Measurements from ENCODE around the gene AKR1E2.

AKR1E2 gene

DNA sequence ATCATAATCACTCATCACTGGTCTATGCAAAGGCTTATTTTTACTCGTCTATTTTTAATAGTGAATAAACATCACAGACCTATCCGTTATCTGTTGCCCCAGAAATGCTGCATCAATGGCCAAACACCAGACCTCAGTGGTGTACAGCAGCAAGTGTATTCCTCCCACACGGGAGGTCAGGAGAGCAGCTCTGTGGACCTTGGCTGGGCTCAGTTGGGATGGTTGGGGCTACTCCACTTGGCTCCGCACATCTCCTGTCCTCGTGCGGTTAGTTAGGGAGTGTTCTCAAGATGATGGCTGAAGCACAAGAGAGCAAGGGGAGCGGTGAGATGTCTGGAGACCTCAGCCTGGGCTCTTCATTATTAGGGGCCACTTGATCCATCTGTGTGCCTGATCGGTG is 2.0 kb downstream of the AKR1E2 start:
- Histone ChIP-seq H3K36me3 (ENCODE audit: control insufficient read depth, insufficient read depth, low read length) (no peaks in the 10 kb centered on the region; the same call in 1 of the 2 replicates), H3K4me3 (ENCODE audit: low read length) (no peak overlapping the region), H3K4me1 (ENCODE audit: control insufficient read depth, insufficient read depth, low read length) (no peaks in the 10 kb centered on the region; the same call in 1 of the 2 replicates), H3K9me3 (ENCODE audit: control insufficient read depth, insufficient read depth, low read length) (no peaks in the 10 kb centered on the region), H3K27me3 (ENCODE audit: control insufficient read depth, insufficient read depth, low read length) (no peaks in the 10 kb centered on the region), H3K27ac (ENCODE audit: low read length) (no peak overlapping the region)
- DNase-seq (ENCODE audit: low read depth, low spot score), result no peak
- no CpG with 5 or more reads among the region's 8 CpGs for WGBS (ENCODE audit: insufficient coverage, insufficient read length)

DNA sequence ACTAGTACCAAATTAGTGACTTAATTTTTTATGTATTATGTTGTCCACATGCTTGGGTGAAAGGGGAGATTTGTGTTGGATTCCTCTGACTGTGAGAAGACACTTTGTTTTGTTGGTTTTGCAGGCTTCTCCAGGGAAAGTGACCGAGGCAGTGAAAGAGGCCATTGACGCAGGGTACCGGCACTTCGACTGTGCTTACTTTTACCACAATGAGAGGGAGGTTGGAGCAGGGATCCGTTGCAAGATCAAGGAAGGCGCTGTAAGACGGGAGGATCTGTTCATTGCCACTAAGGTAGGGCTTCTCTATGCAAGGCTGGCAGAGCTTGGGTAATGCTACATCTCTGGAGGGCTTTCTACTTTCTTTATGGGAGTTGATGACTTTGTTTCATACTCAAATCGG is 4.5 kb downstream of the AKR1E2 start:
- no CpG with 5 or more reads among the region's 8 CpGs for WGBS (ENCODE audit: insufficient coverage, insufficient read length)
- no peaks in the 10 kb centered on the region; the same call in 1 of the 2 replicates for H3K36me3 ChIP-seq (ENCODE audit: control insufficient read depth, insufficient read depth, low read length)

DNA sequence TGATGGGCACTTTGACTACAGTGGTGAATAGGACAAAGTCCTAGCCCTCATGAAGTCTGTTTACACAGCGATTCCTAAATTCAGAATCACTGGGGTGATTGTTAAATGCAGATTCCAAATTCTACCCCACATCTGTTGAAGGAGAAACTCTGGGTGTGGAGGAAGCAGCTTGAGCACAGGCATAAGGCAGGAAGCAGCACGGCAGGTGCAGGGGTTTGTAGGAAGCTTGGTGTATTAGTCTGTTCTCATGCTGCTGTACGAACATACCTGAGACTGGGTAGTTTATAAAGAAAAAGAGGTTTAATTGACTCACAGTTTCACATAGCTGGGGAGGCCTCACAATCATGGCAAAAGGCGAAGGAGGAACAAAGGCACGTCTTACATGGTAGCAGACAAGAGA is 5.1 kb downstream of the AKR1E2 start:
- Histone ChIP-seq H3K9me3 (ENCODE audit: control insufficient read depth, insufficient read depth, low read length) (no peaks in the 10 kb centered on the region), H3K27ac (ENCODE audit: low read length) (no peak overlapping the region), H3K36me3 (ENCODE audit: control insufficient read depth, insufficient read depth, low read length) (no peaks in the 10 kb centered on the region; the same call in 1 of the 2 replicates), H3K4me1 (ENCODE audit: control insufficient read depth, insufficient read depth, low read length) (no peaks in the 10 kb centered on the region; the same call in 1 of the 2 replicates), H3K4me3 (ENCODE audit: low read length) (no peak overlapping the region), H3K27me3 (ENCODE audit: control insufficient read depth, insufficient read depth, low read length) (no peaks in the 10 kb centered on the region)
- DNase-seq (ENCODE audit: low read depth, low spot score), result no peak
- WGBS (ENCODE audit: insufficient coverage, insufficient read length), result no CpG with 5 or more reads among the region's 5 CpGs

More for the DNA sequence above, 4.5 kb downstream of the AKR1E2 start:
- H3K27me3 ChIP-seq (ENCODE audit: control insufficient read depth, insufficient read depth, low read length), result no peaks in the 10 kb centered on the region
- no peak for DNase-seq (ENCODE audit: low read depth, low spot score)
- no peak overlapping the region for H3K4me3 ChIP-seq (ENCODE audit: low read length)
- no peak overlapping the region for H3K27ac ChIP-seq (ENCODE audit: low read length)
- no peaks in the 10 kb centered on the region for H3K9me3 ChIP-seq (ENCODE audit: control insufficient read depth, insufficient read depth, low read length)
- no peaks in the 10 kb centered on the region; the same call in 1 of the 2 replicates for H3K4me1 ChIP-seq (ENCODE audit: control insufficient read depth, insufficient read depth, low read length)

DNA sequence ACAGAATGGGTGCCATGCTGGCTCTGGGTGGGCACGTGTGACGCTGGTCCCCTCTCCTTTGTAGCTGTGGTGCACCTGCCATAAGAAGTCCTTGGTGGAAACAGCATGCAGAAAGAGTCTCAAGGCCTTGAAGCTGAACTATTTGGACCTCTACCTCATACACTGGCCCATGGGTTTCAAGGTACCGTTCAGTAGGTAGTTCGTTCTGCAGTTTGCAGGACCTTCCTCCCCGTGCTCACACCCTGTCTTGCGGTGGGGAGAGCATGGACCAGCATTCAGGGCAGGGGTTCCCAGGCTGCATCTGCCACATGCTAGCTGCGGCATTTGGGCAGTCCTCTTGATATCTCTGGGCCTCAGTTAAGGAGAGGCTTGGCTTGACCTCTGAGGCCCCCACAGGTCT is 7.3 kb downstream of the AKR1E2 start:
- DNase-seq (ENCODE audit: low read depth, low spot score), result no peak
- no peak overlapping the region for H3K4me3 ChIP-seq (ENCODE audit: low read length)
- H3K36me3 ChIP-seq (ENCODE audit: control insufficient read depth, insufficient read depth, low read length), result no peaks in the 10 kb centered on the region; the same call in 1 of the 2 replicates
- H3K27me3 ChIP-seq (ENCODE audit: control insufficient read depth, insufficient read depth, low read length), result no peaks in the 10 kb centered on the region
- no peaks in the 10 kb centered on the region for H3K4me1 ChIP-seq (ENCODE audit: control insufficient read depth, insufficient read depth, low read length)
- no peak overlapping the region for H3K27ac ChIP-seq (ENCODE audit: low read length)
- no CpG with 5 or more reads among the region's 7 CpGs for WGBS (ENCODE audit: insufficient coverage, insufficient read length)
- H3K9me3 ChIP-seq (ENCODE audit: control insufficient read depth, insufficient read depth, low read length), result no peaks in the 10 kb centered on the region

DNA sequence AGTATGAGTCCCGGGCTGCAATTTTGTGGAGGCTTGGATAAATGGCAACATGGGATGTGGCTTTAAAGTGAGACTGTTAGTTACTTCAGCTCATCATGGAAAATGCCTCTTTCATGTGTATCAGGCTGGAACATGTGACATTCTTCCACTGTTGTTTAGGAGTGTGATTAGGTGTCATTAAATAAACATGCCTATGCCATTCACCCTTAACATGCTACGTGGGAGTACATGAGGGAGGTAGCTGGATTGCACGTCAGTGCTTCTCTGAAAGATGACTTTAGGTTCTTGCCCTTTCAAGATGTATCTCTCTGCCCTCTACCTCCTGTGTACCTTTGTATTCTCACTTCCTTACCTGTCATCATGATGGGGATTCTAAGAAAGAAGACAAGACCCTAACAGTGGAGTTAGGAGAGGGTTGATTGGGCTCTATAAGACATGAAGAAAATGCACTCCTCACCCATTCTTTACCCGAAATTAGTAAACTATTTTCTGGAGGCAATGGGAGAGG is 8.9 kb downstream of the AKR1E2 start:
- no CpG with 5 or more reads among the region's 4 CpGs for whole genome bisulfite sequencing (ENCODE audit: insufficient coverage, insufficient read length)
- H3K36me3 ChIP-seq (ENCODE audit: control insufficient read depth, insufficient read depth, low read length), result no peaks in the 10 kb centered on the region; the same call in 1 of the 2 replicates
- DNase-seq (ENCODE audit: low read depth, low spot score), result no peak
- H3K9me3 ChIP-seq (ENCODE audit: control insufficient read depth, insufficient read depth, low read length), result no peaks in the 10 kb centered on the region
- no peaks in the 10 kb centered on the region for H3K27me3 ChIP-seq (ENCODE audit: control insufficient read depth, insufficient read depth, low read length)
- H3K4me3 ChIP-seq (ENCODE audit: low read length), result no peak overlapping the region
- H3K4me1 ChIP-seq (ENCODE audit: control insufficient read depth, insufficient read depth, low read length), result no peaks in the 10 kb centered on the region
- H3K27ac ChIP-seq (ENCODE audit: low read length), result no peak overlapping the region

DNA sequence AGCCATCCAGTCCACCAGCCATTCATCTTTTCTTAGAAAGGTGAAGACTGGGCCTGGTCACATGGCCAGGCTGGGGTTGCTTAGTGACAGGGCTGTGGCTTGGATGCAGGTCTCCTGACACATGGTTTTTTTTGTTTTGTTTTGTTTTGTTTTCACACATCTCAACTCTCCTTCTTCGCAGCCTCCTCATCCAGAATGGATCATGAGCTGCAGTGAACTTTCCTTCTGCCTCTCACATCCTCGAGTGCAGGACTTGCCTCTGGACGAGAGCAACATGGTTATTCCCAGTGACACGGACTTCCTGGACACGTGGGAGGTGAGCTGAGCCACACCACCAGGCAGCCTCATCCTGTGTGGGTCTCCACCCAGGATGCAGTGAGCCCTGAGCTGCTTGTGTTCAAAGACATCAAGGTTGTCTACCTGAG is 9.5 kb downstream of the AKR1E2 start:
- no CpG with 5 or more reads among the region's 5 CpGs for WGBS (ENCODE audit: insufficient coverage, insufficient read length)
- Histone ChIP-seq H3K4me3 (ENCODE audit: low read length) (no peak overlapping the region), H3K36me3 (ENCODE audit: control insufficient read depth, insufficient read depth, low read length) (no peaks in the 10 kb centered on the region; the same call in 1 of the 2 replicates), H3K9me3 (ENCODE audit: control insufficient read depth, insufficient read depth, low read length) (no peaks in the 10 kb centered on the region), H3K27ac (ENCODE audit: low read length) (no peak overlapping the region), H3K27me3 (ENCODE audit: control insufficient read depth, insufficient read depth, low read length) (no peaks in the 10 kb centered on the region), H3K4me1 (ENCODE audit: control insufficient read depth, insufficient read depth, low read length) (no peaks in the 10 kb centered on the region)
- DNase-seq (ENCODE audit: low read depth, low spot score), result no peak

DNA sequence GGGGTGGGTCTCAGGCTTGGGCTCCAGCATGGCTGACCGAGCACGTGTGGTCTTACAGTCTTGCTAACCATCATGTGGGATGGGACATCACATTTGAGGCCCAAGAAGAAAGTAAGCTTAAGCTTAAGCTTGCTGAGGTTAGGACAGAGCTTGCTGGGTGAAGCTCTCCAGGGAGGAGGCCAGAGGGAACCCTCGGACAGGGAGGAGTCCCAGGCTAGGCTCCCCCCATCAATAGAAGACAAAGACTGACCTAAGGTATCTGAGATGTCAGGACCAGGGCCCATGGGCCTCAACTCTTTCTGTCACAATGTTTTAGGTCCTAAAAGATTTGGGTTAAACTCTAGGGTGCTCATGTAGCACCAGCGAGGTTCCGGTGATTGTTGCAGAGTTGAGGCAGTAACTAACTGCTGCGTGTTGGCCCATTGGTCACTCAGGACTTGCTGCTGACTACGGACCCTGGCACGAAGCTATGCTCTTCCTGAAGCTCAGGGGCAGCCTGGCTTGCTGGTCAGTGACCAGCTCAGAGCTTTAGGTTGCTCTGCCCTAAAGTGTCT is 10.5 kb downstream of the AKR1E2 start:
- H3K9me3 ChIP-seq (ENCODE audit: control insufficient read depth, insufficient read depth, low read length), result no peaks in the 10 kb centered on the region
- no CpG with 5 or more reads among the region's 8 CpGs for WGBS (ENCODE audit: insufficient coverage, insufficient read length)
- no peak overlapping the region for H3K4me3 ChIP-seq (ENCODE audit: low read length)
- H3K36me3 ChIP-seq (ENCODE audit: control insufficient read depth, insufficient read depth, low read length), result no peaks in the 10 kb centered on the region; the same call in 1 of the 2 replicates
- H3K4me1 ChIP-seq (ENCODE audit: control insufficient read depth, insufficient read depth, low read length), result no peaks in the 10 kb centered on the region
- no peak for DNase-seq (ENCODE audit: low read depth, low spot score)
- no peak overlapping the region for H3K27ac ChIP-seq (ENCODE audit: low read length)
- H3K27me3 ChIP-seq (ENCODE audit: control insufficient read depth, insufficient read depth, low read length), result no peaks in the 10 kb centered on the region

DNA sequence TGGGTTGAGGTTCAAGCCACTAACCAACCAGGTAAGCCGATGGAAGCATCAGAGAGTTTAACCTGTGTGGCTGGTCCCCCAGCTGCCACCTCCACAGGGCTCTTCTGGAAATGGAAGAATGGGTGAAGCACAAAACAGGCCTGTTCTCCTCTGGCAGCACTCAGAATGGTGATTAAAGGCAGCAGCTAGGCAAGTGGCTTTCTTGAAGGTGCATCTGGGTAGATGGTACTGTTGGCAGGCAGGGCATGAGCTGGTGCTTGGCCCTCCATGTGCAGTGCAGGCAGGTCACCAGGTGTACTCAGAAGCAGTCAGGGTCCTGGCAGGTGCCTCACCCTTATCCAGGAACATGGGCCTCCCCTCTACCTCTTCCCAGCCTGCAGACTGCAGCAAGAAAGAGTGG is 11.5 kb downstream of the AKR1E2 start:
- Histone ChIP-seq H3K27ac (ENCODE audit: low read length) (no peak overlapping the region), H3K27me3 (ENCODE audit: control insufficient read depth, insufficient read depth, low read length) (no peaks in the 10 kb centered on the region), H3K4me3 (ENCODE audit: low read length) (no peak overlapping the region), H3K4me1 (ENCODE audit: control insufficient read depth, insufficient read depth, low read length) (no peaks in the 10 kb centered on the region), H3K9me3 (ENCODE audit: control insufficient read depth, insufficient read depth, low read length) (no peaks in the 10 kb centered on the region), H3K36me3 (ENCODE audit: control insufficient read depth, insufficient read depth, low read length) (no peaks in the 10 kb centered on the region; the same call in 1 of the 2 replicates)
- no peak for DNase-seq (ENCODE audit: low read depth, low spot score)
- no CpG with 5 or more reads among the region's 1 CpG for WGBS (ENCODE audit: insufficient coverage, insufficient read length)

DNA sequence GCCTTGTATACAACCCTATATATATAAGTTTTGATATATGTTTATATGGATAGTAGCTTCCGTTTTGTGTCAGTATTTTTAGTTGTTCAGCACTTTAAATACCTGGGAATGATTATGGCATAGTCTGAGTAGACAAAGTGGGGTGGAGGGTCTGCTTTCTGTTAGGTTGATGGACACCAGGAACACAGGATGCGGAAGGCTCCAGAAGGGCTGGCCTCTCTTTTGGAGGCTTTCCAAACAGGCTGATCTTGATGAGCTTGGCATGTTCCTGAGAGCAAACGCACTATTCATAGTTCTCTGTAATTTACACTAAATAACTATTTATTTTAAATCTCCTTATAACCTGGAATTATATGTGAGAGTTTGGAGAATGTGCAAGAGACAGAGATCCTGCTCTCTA is 12.7 kb downstream of the AKR1E2 start:
- DNase-seq (ENCODE audit: low read depth, low spot score), result no peak
- no peaks in the 10 kb centered on the region for H3K4me1 ChIP-seq (ENCODE audit: control insufficient read depth, insufficient read depth, low read length)
- H3K9me3 ChIP-seq (ENCODE audit: control insufficient read depth, insufficient read depth, low read length), result no peaks in the 10 kb centered on the region
- no peak overlapping the region for H3K27ac ChIP-seq (ENCODE audit: low read length)
- no peaks in the 10 kb centered on the region for H3K27me3 ChIP-seq (ENCODE audit: control insufficient read depth, insufficient read depth, low read length)
- WGBS (ENCODE audit: insufficient coverage, insufficient read length), result no CpG with 5 or more reads among the region's 3 CpGs
- no peaks in the 10 kb centered on the region; the same call in 1 of the 2 replicates for H3K36me3 ChIP-seq (ENCODE audit: control insufficient read depth, insufficient read depth, low read length)
- H3K4me3 ChIP-seq (ENCODE audit: low read length), result no peak overlapping the region

DNA sequence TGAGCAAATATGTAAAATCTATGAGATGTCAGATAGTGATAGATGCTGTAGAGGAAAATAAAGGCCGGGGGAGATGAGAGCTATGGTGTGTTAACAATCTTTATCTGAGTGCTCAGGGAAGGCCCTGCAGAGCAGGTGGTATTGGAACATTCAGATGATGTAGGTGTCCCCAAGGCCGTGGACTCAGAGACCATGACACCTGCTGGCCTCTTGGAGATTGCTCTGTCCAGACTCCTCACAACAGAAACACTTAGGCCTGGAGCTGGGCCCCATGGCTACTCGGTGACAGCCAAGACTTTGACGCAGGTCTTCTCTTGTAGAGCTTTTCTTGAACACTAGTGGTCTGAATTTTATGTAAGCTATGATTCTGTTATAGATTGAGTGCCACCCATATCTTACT is 13.3 kb downstream of the AKR1E2 start:
- WGBS (ENCODE audit: insufficient coverage, insufficient read length), result no CpG with 5 or more reads among the region's 4 CpGs

DNA sequence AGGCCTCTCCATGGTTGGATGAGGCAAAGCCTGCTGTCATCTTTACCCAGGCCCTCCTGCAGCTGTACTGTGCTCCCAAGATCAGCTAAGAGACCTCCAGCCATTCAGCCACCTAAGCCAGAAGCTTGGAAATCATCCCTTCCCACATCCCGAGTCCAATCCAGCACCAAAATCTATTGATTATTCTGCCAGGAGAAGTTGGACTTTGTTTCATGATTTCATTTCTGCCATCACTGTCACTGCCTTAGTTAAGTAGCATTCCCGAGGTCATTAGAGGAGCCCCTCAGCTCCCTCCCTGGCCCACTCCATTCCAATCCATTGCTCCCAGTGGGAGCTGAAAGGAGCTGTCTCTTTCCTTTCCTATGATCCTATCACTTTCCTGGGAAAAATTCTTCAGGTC is 14.1 kb downstream of the AKR1E2 start:
- Histone ChIP-seq H3K4me1 (ENCODE audit: control insufficient read depth, insufficient read depth, low read length) (no peaks in the 10 kb centered on the region), H3K9me3 (ENCODE audit: control insufficient read depth, insufficient read depth, low read length) (no peaks in the 10 kb centered on the region), H3K27me3 (ENCODE audit: control insufficient read depth, insufficient read depth, low read length) (no peaks in the 10 kb centered on the region), H3K27ac (ENCODE audit: low read length) (no peak overlapping the region), H3K36me3 (ENCODE audit: control insufficient read depth, insufficient read depth, low read length) (no peaks in the 10 kb centered on the region; the same call in none of the 2 replicates), H3K4me3 (ENCODE audit: low read length) (no peak overlapping the region)
- no peak for DNase-seq (ENCODE audit: low read depth, low spot score)
- WGBS (ENCODE audit: insufficient coverage, insufficient read length), result no CpG with 5 or more reads among the region's 2 CpGs

More for the DNA sequence above, 13.3 kb downstream of the AKR1E2 start:
- H3K27ac ChIP-seq (ENCODE audit: low read length), result no peak overlapping the region
- H3K27me3 ChIP-seq (ENCODE audit: control insufficient read depth, insufficient read depth, low read length), result no peaks in the 10 kb centered on the region
- H3K36me3 ChIP-seq (ENCODE audit: control insufficient read depth, insufficient read depth, low read length), result no peaks in the 10 kb centered on the region; the same call in 1 of the 2 replicates
- DNase-seq (ENCODE audit: low read depth, low spot score), result no peak
- no peak overlapping the region for H3K4me3 ChIP-seq (ENCODE audit: low read length)
- no peaks in the 10 kb centered on the region for H3K9me3 ChIP-seq (ENCODE audit: control insufficient read depth, insufficient read depth, low read length)
- H3K4me1 ChIP-seq (ENCODE audit: control insufficient read depth, insufficient read depth, low read length), result no peaks in the 10 kb centered on the region

Measured in iPS DF 6.9 (cell line).